Esophagus mucosa (tissue), 1 donor: Measurements from ENCODE around the gene RER1. TPM values are rescaled to one million over a fixed set of nuclear protein-coding genes. Genes with fewer than 3 reads are reported as not detected.
A peak's percentile ranks its signal among the peaks of the same experiment; 100 is the strongest.

ENCODE experiments used
- ATAC-seq: fragments of 200-7000 bp; cut with Tn5 transposase; one replicate; pipeline ENCODE4 v1.9.1; 2020
- total RNA-seq: library from RNA; stranded (reverse); gene quantifications from one replicate; pipeline ENCODE4 v1.2.4, GENCODE V29; 2023
- donor health status: DM: yes; HTN: yes; CAD: no.

Gene RER1
- total RNA-seq, 1 donor from 2014 or later = 167 TPM

GRCh38 chr1:2408456-2408855, 16.8 kb downstream of the RER1 start:
- ATAC-seq = no peak

GRCh38 chr1:2408859-2409276, 17.2 kb downstream of the RER1 start:
- ATAC-seq = no peak

GRCh38 chr1:2409745-2410144, 18.1 kb downstream of the RER1 start:
- no peak for ATAC-seq

- ATAC-seq = peak; percentile 7
Observed at GRCh38 chr1:2411801-2412394, 20.3 kb downstream of the RER1 start.

GRCh38 chr1:2412395-2412772, 20.7 kb downstream of the RER1 start, which contains the start of gene PEX10:
TSS of gene PEX10 (minus strand) at chr1:2412564. CDS start at chr1:2412502, 62 bp downstream.
- peak; percentile 89 for ATAC-seq

GRCh38 chr1:2412773-2413494, 21.3 kb downstream of the RER1 start:
- peak; percentile 0 for ATAC-seq

GRCh38 chr1:2413495-2414296, 22.1 kb downstream of the RER1 start:
- no peak for ATAC-seq

- ATAC-seq = no peak
Observed at GRCh38 chr1:2414297-2414958, 22.8 kb downstream of the RER1 start.

GRCh38 chr1:2415337-2415736, 23.7 kb downstream of the RER1 start:
- no peak for ATAC-seq

- ATAC-seq = peak; percentile 34
Observed at GRCh38 chr1:2415801-2416208, 24.2 kb downstream of the RER1 start.

GRCh38 chr1:2416403-2416802, 24.8 kb downstream of the RER1 start:
- peak; percentile 46 for ATAC-seq

- ATAC-seq = no peak
Observed at GRCh38 chr1:2417083-2417832, 25.6 kb downstream of the RER1 start.

GRCh38 chr1:2417833-2418225, 26.2 kb downstream of the RER1 start:
- no peak for ATAC-seq

- no peak for ATAC-seq
Observed at GRCh38 chr1:2418791-2419320, 27.2 kb downstream of the RER1 start.

- ATAC-seq = no peak
Observed at GRCh38 chr1:2419416-2419815, 27.8 kb downstream of the RER1 start.

- no peak for ATAC-seq
Observed at GRCh38 chr1:2422523-2422922, 30.9 kb downstream of the RER1 start.

GRCh38 chr1:2425892-2426291, 34.3 kb downstream of the RER1 start:
- ATAC-seq = no peak

GRCh38 chr1:2426540-2426939, 34.9 kb downstream of the RER1 start:
- no peak for ATAC-seq

GRCh38 chr1:2427051-2427450, 35.4 kb downstream of the RER1 start:
- no peak for ATAC-seq

- peak; percentile 4 for ATAC-seq
Observed at GRCh38 chr1:2427976-2428375, 36.3 kb downstream of the RER1 start.

- ATAC-seq = peak; percentile 85
Observed at GRCh38 chr1:2428490-2428889, 36.8 kb downstream of the RER1 start.
